H1 (cell line): Measurements from ENCODE around the gene RHOU.

ENCODE experiments used
- EP300 ChIP-seq, 2 experiments: IDR thresholded peaks; 1 replicate in 1 of 2; 2 replicates in 1 of 2; pipeline ENCODE4 v1.6.1; 2011 to 2012; ENCODE audit warnings: low read depth in 2 of 2, low read length in 2 of 2, mild to moderate bottlenecking in 2 of 2, borderline replicate concordance in 1 of 2, inconsistent platforms in 1 of 2, moderate library complexity in 1 of 2
- EZH2 ChIP-seq: fragments of 200-600 bp; sonication (generic); IDR thresholded peaks from 2 replicates; pipeline ENCODE4 v1.7.1; 2012; ENCODE audit warnings: low read depth, mild to moderate bottlenecking, moderate library complexity, low read length, inconsistent platforms; ENCODE audit not compliant: severe bottlenecking
- GABPA ChIP-seq: IDR thresholded peaks from 2 replicates; pipeline ENCODE4 v1.6.1; 2011; ENCODE audit warnings: mild to moderate bottlenecking, low read length, moderate library complexity, borderline replicate concordance; ENCODE audit not compliant: insufficient read depth
- POLR2A ChIP-seq, 2 experiments: IDR thresholded peaks; 1 replicate in 1 of 2; 2 replicates in 1 of 2; pipeline ENCODE4 v1.6.1; 2011; ENCODE audit warnings: low read depth in 2 of 2, low read length in 2 of 2, mild to moderate bottlenecking in 2 of 2; ENCODE audit errors: control extremely low read depth in 1 of 2
- POLR2AphosphoS5 ChIP-seq: IDR thresholded peaks from 2 replicates; pipeline ENCODE4 v1.6.1; 2011; ENCODE audit warnings: low read depth, low read length
- RAD21 ChIP-seq, 2 experiments: IDR thresholded peaks in 1 of 2; conservative IDR thresholded peaks in 1 of 2; 2 replicates each; pipeline ENCODE4 v1.6.1; 2011; ENCODE audit warnings: low read depth in 2 of 2, low read length in 2 of 2, improper control_type of control experiment in 1 of 2, inconsistent platforms in 1 of 2, mild to moderate bottlenecking in 1 of 2, moderate library complexity in 1 of 2
- SIX5 ChIP-seq: IDR thresholded peaks from 2 replicates; pipeline ENCODE4 v1.6.1; 2011; ENCODE audit warnings: mild to moderate bottlenecking, low read depth, low read length
- SRF ChIP-seq: IDR thresholded peaks from 2 replicates; pipeline ENCODE4 v1.6.1; 2011; ENCODE audit warnings: mild to moderate bottlenecking, low read depth, low read length, moderate library complexity
- TAF1 ChIP-seq: IDR thresholded peaks from 2 replicates; pipeline ENCODE4 v1.6.1; 2011; ENCODE audit warnings: mild to moderate bottlenecking, low read depth, low read length
- TCF12 ChIP-seq: IDR thresholded peaks from 2 replicates; pipeline ENCODE4 v1.6.1; 2011; ENCODE audit warnings: low read depth, mild to moderate bottlenecking, low read length
- ZNF274 ChIP-seq: IDR thresholded peaks from 2 replicates; pipeline ENCODE4 v1.7.0; 2012; ENCODE audit warnings: low read length, borderline replicate concordance; ENCODE audit errors: extremely low read depth
- TF ChIP-seq, protein P1 (sequence below), 3 experiments: IDR thresholded peaks; 1 replicate in 2 of 3; 2 replicates in 1 of 3; pipeline versions ENCODE4 v1.5.1 to v1.6.1; 2011; ENCODE audit warnings: low read length in 3 of 3, mild to moderate bottlenecking in 3 of 3, inconsistent platforms in 2 of 3, low read depth in 1 of 3, moderate library complexity in 1 of 3; ENCODE audit not compliant: insufficient read depth in 1 of 3; ENCODE audit errors: control extremely low read depth in 1 of 3

DNA sequence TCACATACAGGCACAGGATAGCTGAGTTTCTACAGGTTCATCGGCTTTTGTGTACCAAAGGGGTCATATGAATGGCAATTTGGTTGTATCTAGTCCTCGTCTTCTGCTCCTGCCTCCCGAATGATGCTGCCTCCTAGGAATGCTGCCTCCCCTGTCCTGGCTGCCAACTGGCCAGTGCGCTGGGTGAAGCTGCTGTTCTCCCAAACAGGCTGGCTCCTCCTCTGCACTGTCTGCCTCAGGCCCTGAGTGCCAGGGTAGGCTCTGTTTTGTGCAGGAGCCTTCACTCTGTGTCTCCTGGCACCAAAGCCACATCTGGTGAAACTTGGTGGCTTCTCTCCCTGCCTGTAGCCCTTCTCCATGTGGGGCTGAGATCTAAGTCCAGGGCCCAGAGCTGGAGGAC lies 60.3 kb downstream of the RHOU start:
- TF ChIP-seq EZH2 = no peak
- TF ChIP-seq, protein P1, sequence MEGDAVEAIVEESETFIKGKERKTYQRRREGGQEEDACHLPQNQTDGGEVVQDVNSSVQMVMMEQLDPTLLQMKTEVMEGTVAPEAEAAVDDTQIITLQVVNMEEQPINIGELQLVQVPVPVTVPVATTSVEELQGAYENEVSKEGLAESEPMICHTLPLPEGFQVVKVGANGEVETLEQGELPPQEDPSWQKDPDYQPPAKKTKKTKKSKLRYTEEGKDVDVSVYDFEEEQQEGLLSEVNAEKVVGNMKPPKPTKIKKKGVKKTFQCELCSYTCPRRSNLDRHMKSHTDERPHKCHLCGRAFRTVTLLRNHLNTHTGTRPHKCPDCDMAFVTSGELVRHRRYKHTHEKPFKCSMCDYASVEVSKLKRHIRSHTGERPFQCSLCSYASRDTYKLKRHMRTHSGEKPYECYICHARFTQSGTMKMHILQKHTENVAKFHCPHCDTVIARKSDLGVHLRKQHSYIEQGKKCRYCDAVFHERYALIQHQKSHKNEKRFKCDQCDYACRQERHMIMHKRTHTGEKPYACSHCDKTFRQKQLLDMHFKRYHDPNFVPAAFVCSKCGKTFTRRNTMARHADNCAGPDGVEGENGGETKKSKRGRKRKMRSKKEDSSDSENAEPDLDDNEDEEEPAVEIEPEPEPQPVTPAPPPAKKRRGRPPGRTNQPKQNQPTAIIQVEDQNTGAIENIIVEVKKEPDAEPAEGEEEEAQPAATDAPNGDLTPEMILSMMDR (IDR thresholded peaks at IDR 0.05; ENCODE audit: control extremely low read depth in 1 of 3, insufficient read depth in 1 of 3, low read depth in 1 of 3, low read length in 3 of 3) = no peak
- no peak for TF ChIP-seq RAD21 (IDR thresholded peaks at IDR 0.05 in 1 of 2, conservative IDR thresholded peaks at IDR 0.05 in 1 of 2; ENCODE audit: low read depth in 2 of 2, low read length in 2 of 2)
- no peak for TF ChIP-seq POLR2A (IDR thresholded peaks at IDR 0.05; ENCODE audit: control extremely low read depth in 1 of 2, low read depth in 2 of 2, low read length in 2 of 2)
- TF ChIP-seq ZNF274 = no peak
- no peak for TF ChIP-seq POLR2AphosphoS5
- TF ChIP-seq TAF1 = no peak
- TF ChIP-seq GABPA = no peak
- no peak for TF ChIP-seq SRF
- no peak for TF ChIP-seq TCF12
- no peak for TF ChIP-seq SIX5
- no peak for TF ChIP-seq EP300 (IDR thresholded peaks at IDR 0.05; ENCODE audit: borderline replicate concordance in 1 of 2, low read depth in 2 of 2, low read length in 2 of 2)
